Measurements from ENCODE around the gene STAC. TPM values are rescaled to one million over a fixed set of nuclear protein-coding genes. Genes with fewer than 3 reads are reported as not detected.
"Not testable (repeated sequence)": the region's sequence is repeated elsewhere in the genome, so short reads cannot be mapped to it uniquely, and the experiment has no call there.

Gene STAC
- total RNA-seq, 3 donors from 2014 or later: not detected

GRCh38 chr3:36540888-36541518, 160.7 kb downstream of the STAC start:
- no peaks in the 10 kb centered on the region for H3K4me1 Mint-ChIP-seq (ENCODE audit: low read depth)
- no peak overlapping the region for H3K4me3 Mint-ChIP-seq
- H3K36me3 Mint-ChIP-seq (ENCODE audit: insufficient read depth): no peaks in the 10 kb centered on the region
- ATAC-seq (no peak), DNase-seq (no peak)
- no peaks in the 10 kb centered on the region for H3K9me3 Mint-ChIP-seq
- H3K27me3 Mint-ChIP-seq (ENCODE audit: low read depth): no peaks in the 10 kb centered on the region

- H3K27me3 Mint-ChIP-seq (ENCODE audit: low read depth): no peaks in the 10 kb centered on the region
- no peak for ATAC-seq
- H3K4me3 Mint-ChIP-seq: no peak overlapping the region
- H3K9me3 Mint-ChIP-seq: no peaks in the 10 kb centered on the region
- no peak for DNase-seq
- H3K4me1 Mint-ChIP-seq (ENCODE audit: low read depth): no peaks in the 10 kb centered on the region
- H3K36me3 Mint-ChIP-seq (ENCODE audit: insufficient read depth): no peaks in the 10 kb centered on the region
These were observed 161.9 kb downstream of the STAC start for GRCh38 chr3:36542186-36542585.

GRCh38 chr3:36543276-36543997, 163.1 kb downstream of the STAC start:
- ATAC-seq (no peak), DNase-seq (no peak)
- H3K27me3 Mint-ChIP-seq (ENCODE audit: low read depth): no peaks in the 10 kb centered on the region
- no peak overlapping the region for H3K4me3 Mint-ChIP-seq
- no peaks in the 10 kb centered on the region for H3K4me1 Mint-ChIP-seq (ENCODE audit: low read depth)
- H3K9me3 Mint-ChIP-seq: no peaks in the 10 kb centered on the region
- no peaks in the 10 kb centered on the region for H3K36me3 Mint-ChIP-seq (ENCODE audit: insufficient read depth)

- H3K27me3 Mint-ChIP-seq (ENCODE audit: low read depth): no peaks in the 10 kb centered on the region
- no peaks in the 10 kb centered on the region for H3K36me3 Mint-ChIP-seq (ENCODE audit: insufficient read depth)
- H3K4me3 Mint-ChIP-seq: no peak overlapping the region
- no peaks in the 10 kb centered on the region for H3K4me1 Mint-ChIP-seq (ENCODE audit: low read depth)
- no peak for DNase-seq
- no peak for ATAC-seq
- no peaks in the 10 kb centered on the region for H3K9me3 Mint-ChIP-seq
These were observed 165.9 kb downstream of the STAC start for GRCh38 chr3:36546226-36546625.

GRCh38 chr3:36548712-36549111, 168.4 kb downstream of the STAC start:
- Mint-ChIP-seq H3K27me3 (ENCODE audit: low read depth) (no peaks in the 10 kb centered on the region), H3K4me1 (ENCODE audit: low read depth) (no peaks in the 10 kb centered on the region), H3K4me3 (no peak overlapping the region), H3K9me3 (no peaks in the 10 kb centered on the region), H3K36me3 (ENCODE audit: insufficient read depth) (no peaks in the 10 kb centered on the region)
- DNase-seq (no peak), ATAC-seq (no peak)

- Mint-ChIP-seq H3K4me3 (no peak overlapping the region), H3K27me3 (ENCODE audit: low read depth) (peaks cover 2% of the 10 kb centered on the region), H3K9me3 (no peaks in the 10 kb centered on the region), H3K4me1 (ENCODE audit: low read depth) (no peaks in the 10 kb centered on the region), H3K36me3 (ENCODE audit: insufficient read depth) (no peaks in the 10 kb centered on the region)
- ATAC-seq (no peak), DNase-seq (no peak)
These were observed 176.9 kb downstream of the STAC start for GRCh38 chr3:36557021-36557707.

- Mint-ChIP-seq H3K36me3 (ENCODE audit: insufficient read depth) (no peaks in the 10 kb centered on the region), H3K9me3 (no peaks in the 10 kb centered on the region), H3K4me3 (no peak overlapping the region), H3K27me3 (ENCODE audit: low read depth) (peaks cover 2% of the 10 kb centered on the region), H3K4me1 (ENCODE audit: low read depth) (no peaks in the 10 kb centered on the region)
- ATAC-seq (no peak), DNase-seq (no peak)
These were observed 177.6 kb downstream of the STAC start for GRCh38 chr3:36557708-36558421.

GRCh38 chr3:36558961-36559360, 178.7 kb downstream of the STAC start:
- Mint-ChIP-seq H3K9me3 (no peaks in the 10 kb centered on the region), H3K4me1 (ENCODE audit: low read depth) (no peaks in the 10 kb centered on the region), H3K4me3 (no peak overlapping the region), H3K27me3 (ENCODE audit: low read depth) (peaks cover 2% of the 10 kb centered on the region), H3K36me3 (ENCODE audit: insufficient read depth) (no peaks in the 10 kb centered on the region)
- DNase-seq: no peak
- ATAC-seq: no peak

- no peak overlapping the region for H3K4me3 Mint-ChIP-seq
- DNase-seq (no peak), ATAC-seq (no peak)
- no peaks in the 10 kb centered on the region for H3K4me1 Mint-ChIP-seq (ENCODE audit: low read depth)
- H3K36me3 Mint-ChIP-seq (ENCODE audit: insufficient read depth): no peaks in the 10 kb centered on the region
- H3K27me3 Mint-ChIP-seq (ENCODE audit: low read depth): peaks cover 2% of the 10 kb centered on the region
- no peaks in the 10 kb centered on the region for H3K9me3 Mint-ChIP-seq
These were observed 180.4 kb downstream of the STAC start for GRCh38 chr3:36560685-36561084.

GRCh38 chr3:36561601-36562000, 181.3 kb downstream of the STAC start:
- Mint-ChIP-seq H3K4me3 (no peak overlapping the region), H3K27me3 (ENCODE audit: low read depth) (peaks cover 2% of the 10 kb centered on the region), H3K36me3 (ENCODE audit: insufficient read depth) (no peaks in the 10 kb centered on the region), H3K9me3 (no peaks in the 10 kb centered on the region), H3K4me1 (ENCODE audit: low read depth) (no peaks in the 10 kb centered on the region)
- DNase-seq (no peak), ATAC-seq (no peak)

GRCh38 chr3:36562945-36563344, 182.6 kb downstream of the STAC start:
- Mint-ChIP-seq H3K4me1 (ENCODE audit: low read depth) (no peaks in the 10 kb centered on the region), H3K36me3 (ENCODE audit: insufficient read depth) (no peaks in the 10 kb centered on the region), H3K4me3 (no peak overlapping the region), H3K9me3 (no peaks in the 10 kb centered on the region), H3K27me3 (ENCODE audit: low read depth) (peaks cover 2% of the 10 kb centered on the region)
- DNase-seq: no peak
- ATAC-seq: no peak

GRCh38 chr3:36575241-36575640, 194.9 kb downstream of the STAC start:
- DNase-seq (no peak), ATAC-seq (no peak)
- no peaks in the 10 kb centered on the region for H3K27me3 Mint-ChIP-seq (ENCODE audit: low read depth)
- H3K9me3 Mint-ChIP-seq: peaks cover 18% of the 10 kb centered on the region
- H3K36me3 Mint-ChIP-seq (ENCODE audit: insufficient read depth): no peaks in the 10 kb centered on the region
- H3K4me3 Mint-ChIP-seq: no peak overlapping the region
- no peaks in the 10 kb centered on the region for H3K4me1 Mint-ChIP-seq (ENCODE audit: low read depth)

GRCh38 chr3:36578418-36578817, 198.1 kb downstream of the STAC start:
- H3K4me1 Mint-ChIP-seq (ENCODE audit: low read depth); DNase-seq; H3K4me3 Mint-ChIP-seq; ATAC-seq; H3K27me3 Mint-ChIP-seq (ENCODE audit: low read depth); H3K36me3 Mint-ChIP-seq (ENCODE audit: insufficient read depth): not testable (repeated sequence)
- peaks cover 22% of the 10 kb centered on the region for H3K9me3 Mint-ChIP-seq

- Mint-ChIP-seq H3K9me3 (peaks cover 22% of the 10 kb centered on the region), H3K4me1 (ENCODE audit: low read depth) (no peaks in the 10 kb centered on the region), H3K36me3 (ENCODE audit: insufficient read depth) (no peaks in the 10 kb centered on the region), H3K27me3 (ENCODE audit: low read depth) (peaks cover 3% of the 10 kb centered on the region), H3K4me3 (no peak overlapping the region)
- DNase-seq (no peak), ATAC-seq (no peak)
These were observed 199.4 kb downstream of the STAC start for GRCh38 chr3:36579746-36580145.
